ENCODE measurements around the gene HYPK.

HYPK gene

DNA sequence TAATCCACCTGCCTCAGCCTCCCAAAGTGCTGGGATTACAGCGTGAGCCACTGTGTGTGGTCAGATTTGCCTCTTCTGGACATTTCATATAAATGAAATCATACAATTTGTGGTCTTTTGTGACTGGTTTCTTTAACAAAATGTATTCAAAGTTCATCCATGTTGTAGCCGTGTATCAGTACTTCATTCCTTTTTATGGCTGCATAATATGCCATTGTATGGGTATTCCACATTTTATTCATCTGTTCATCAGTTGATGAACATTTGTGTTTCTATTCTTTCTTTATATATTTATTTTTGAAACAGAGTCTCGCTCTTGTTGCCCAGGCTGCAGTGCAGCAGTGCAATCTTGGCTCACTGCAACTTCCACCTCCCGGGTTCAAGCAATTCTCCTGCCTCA, 52.2 kb downstream of the HYPK start:
- no peak for DNase-seq
